Measurements from ENCODE around the gene ADGRD1.

Gene ADGRD1

GRCh38 chr12:131076791-131077747, 123.4 kb downstream of the ADGRD1 start:
- peak; percentile 37 for DNase-seq

- no peak for DNase-seq
Observed at GRCh38 chr12:131077931-131078391, 124.3 kb downstream of the ADGRD1 start.

- peak; percentile 42 for DNase-seq
Observed at GRCh38 chr12:131082290-131083194, 128.8 kb downstream of the ADGRD1 start.

GRCh38 chr12:131084341-131085011, 130.8 kb downstream of the ADGRD1 start:
- DNase-seq, result no peak

- DNase-seq, result no peak
Observed at GRCh38 chr12:131085125-131085815, 131.6 kb downstream of the ADGRD1 start.

GRCh38 chr12:131085816-131086591, 132.3 kb downstream of the ADGRD1 start:
- DNase-seq, result no peak

GRCh38 chr12:131087302-131087818, 133.7 kb downstream of the ADGRD1 start:
- DNase-seq, result no peak

GRCh38 chr12:131087991-131088700, 134.4 kb downstream of the ADGRD1 start:
- DNase-seq, result no peak

- no peak for DNase-seq
Observed at GRCh38 chr12:131088701-131089530, 135.2 kb downstream of the ADGRD1 start.

- no peak for DNase-seq
Observed at GRCh38 chr12:131089531-131090273, 136.0 kb downstream of the ADGRD1 start.

- no peak for DNase-seq
Observed at GRCh38 chr12:131090274-131091210, 136.8 kb downstream of the ADGRD1 start.

GRCh38 chr12:131091413-131091975, 137.8 kb downstream of the ADGRD1 start:
- no peak for DNase-seq

- DNase-seq, result no peak
Observed at GRCh38 chr12:131091976-131092691, 138.4 kb downstream of the ADGRD1 start.

GRCh38 chr12:131092901-131093603, 139.3 kb downstream of the ADGRD1 start:
- DNase-seq, result no peak

GRCh38 chr12:131093604-131093955, 139.9 kb downstream of the ADGRD1 start:
- DNase-seq, result no peak
